Mesendoderm (in vitro differentiated cells): ENCODE data around the gene TSPEAR.

Experiments
- DNase-seq: peaks from one replicate; pipeline ENCODE4 v3.0.0; 2013
- H2AK5ac ChIP-seq: 2 replicates; pipeline ENCODE4 v1.6.1; 2013; ENCODE audit warnings: low read length, inconsistent platforms
- H2BK120ac ChIP-seq: 2 replicates; pipeline ENCODE4 v1.6.1; 2013; ENCODE audit warnings: low read depth, mild to moderate bottlenecking, low read length, moderate library complexity, mixed read lengths
- H2BK15ac ChIP-seq: replicated peaks from 2 replicates; pipeline ENCODE4 v1.6.1; 2013; ENCODE audit warnings: low read depth, mild to moderate bottlenecking, moderate library complexity
- H2BK5ac ChIP-seq: 2 replicates; pipeline ENCODE4 v1.6.1; 2013; ENCODE audit warnings: low read length, inconsistent platforms
- H3K18ac ChIP-seq: 2 replicates; pipeline ENCODE4 v1.6.1; 2013; ENCODE audit warnings: mild to moderate bottlenecking, low read length, mixed read lengths
- H3K23ac ChIP-seq: one replicate; pipeline ENCODE4 v1.6.1; 2013; ENCODE audit warnings: low read length
- H3K27ac ChIP-seq: 2 replicates; pipeline ENCODE4 v1.5.1; 2013; ENCODE audit warnings: low read depth, mild to moderate bottlenecking, inconsistent platforms, low read length, moderate library complexity
- H3K27me3 ChIP-seq: 2 replicates; pipeline ENCODE4 v1.6.1; 2013; ENCODE audit warnings: low read length, control low read depth, mild to moderate bottlenecking, inconsistent platforms; ENCODE audit not compliant: insufficient read depth, poor library complexity
- H3K36me3 ChIP-seq: 2 replicates; pipeline ENCODE4 v1.6.1; 2013; ENCODE audit warnings: low read length, inconsistent platforms; ENCODE audit not compliant: control insufficient read depth, insufficient read depth
- H3K4ac ChIP-seq: one replicate; pipeline ENCODE4 v1.6.1; 2013; ENCODE audit warnings: low read depth, mild to moderate bottlenecking, low read length, moderate library complexity
- H3K4me1 ChIP-seq: 2 replicates; pipeline ENCODE4 v1.6.1; 2013; ENCODE audit warnings: low read depth, low read length, inconsistent platforms; ENCODE audit not compliant: control insufficient read depth
- H3K4me2 ChIP-seq: 2 replicates; pipeline ENCODE4 v1.6.1; 2013; ENCODE audit warnings: low read length
- H3K4me3 ChIP-seq: 2 replicates; pipeline ENCODE4 v1.5.1; 2013; ENCODE audit warnings: mild to moderate bottlenecking, low read length
- H3K56ac ChIP-seq: one replicate; pipeline ENCODE4 v1.6.1; 2013; ENCODE audit warnings: low read length
- H3K79me1 ChIP-seq: 2 replicates; pipeline ENCODE4 v1.6.1; 2013; ENCODE audit warnings: low read length, inconsistent platforms
- H3K79me2 ChIP-seq: 2 replicates; pipeline ENCODE4 v1.6.1; 2013; ENCODE audit warnings: mild to moderate bottlenecking, low read length; ENCODE audit not compliant: control insufficient read depth, insufficient read depth
- H3K9ac ChIP-seq: 2 replicates; pipeline ENCODE4 v1.6.1; 2013; ENCODE audit warnings: low read length, inconsistent platforms
- H4K5ac ChIP-seq: one replicate; pipeline ENCODE4 v1.6.1; 2013; ENCODE audit warnings: low read length
- H4K8ac ChIP-seq: one replicate; pipeline ENCODE4 v1.6.1; 2013; ENCODE audit warnings: low read depth, mild to moderate bottlenecking, control low read depth, low read length, moderate library complexity
- WGBS: extraction: QIAGEN DNeasy Blood & Tissue Kit; methylation state at CpG from one replicate; pipeline ENCODE4 v1.1.7; 2013; ENCODE audit warnings: low lambda C conversion rate, missing lambda C conversion rate; ENCODE audit not compliant: insufficient coverage; ENCODE audit errors: extremely low coverage; 5-methylcytosine and 5-hydroxymethylcytosine counted together

Gene TSPEAR

GRCh38 chr21:44466996-44467858 is 244.1 kb downstream of the TSPEAR start:
- no peak overlapping the region for H3K4me2 ChIP-seq

GRCh38 chr21:44466351-44466954 is 244.9 kb downstream of the TSPEAR start:
- no peak overlapping the region for H3K56ac ChIP-seq
- no peak overlapping the region for H4K5ac ChIP-seq
- no peaks in the 10 kb centered on the region for H3K4me1 ChIP-seq
- no peak overlapping the region for H3K9ac ChIP-seq
- H3K27ac ChIP-seq = no peak overlapping the region
- H3K4me2 ChIP-seq = no peak overlapping the region
- H3K36me3 ChIP-seq = no peaks in the 10 kb centered on the region
- H3K4me3 ChIP-seq = no peak overlapping the region
- H3K79me1 ChIP-seq = no peaks in the 10 kb centered on the region
- no peaks in the 10 kb centered on the region for H3K79me2 ChIP-seq
- no peak for DNase-seq
- H2BK15ac ChIP-seq = no peak overlapping the region
- H3K27me3 ChIP-seq = no peaks in the 10 kb centered on the region
- H2BK120ac ChIP-seq = no peak overlapping the region
- H2AK5ac ChIP-seq = no peak overlapping the region
- no peak overlapping the region for H3K23ac ChIP-seq
- H3K4ac ChIP-seq = no peak overlapping the region
- no peak overlapping the region for H4K8ac ChIP-seq
- WGBS = no CpG with 5 or more reads among the region's 16 CpGs
- no peak overlapping the region for H2BK5ac ChIP-seq
- H3K18ac ChIP-seq = no peak overlapping the region

More at GRCh38 chr21:44466996-44467858, 244.1 kb downstream of the TSPEAR start:
- H2BK15ac ChIP-seq = no peak overlapping the region
- no peak for DNase-seq
- no CpG with 5 or more reads among the region's 36 CpGs for WGBS
- no peak overlapping the region for H3K4me3 ChIP-seq
- H3K4me1 ChIP-seq = no peaks in the 10 kb centered on the region
- H3K9ac ChIP-seq = no peak overlapping the region
- H2BK120ac ChIP-seq = no peak overlapping the region
- H3K18ac ChIP-seq = no peak overlapping the region
- no peak overlapping the region for H3K27ac ChIP-seq
- H3K56ac ChIP-seq = no peak overlapping the region
- no peaks in the 10 kb centered on the region for H3K79me2 ChIP-seq
- H3K36me3 ChIP-seq = no peaks in the 10 kb centered on the region
- H4K5ac ChIP-seq = no peak overlapping the region
- no peak overlapping the region for H4K8ac ChIP-seq
- H3K4ac ChIP-seq = no peak overlapping the region
- H3K27me3 ChIP-seq = no peaks in the 10 kb centered on the region
- H3K23ac ChIP-seq = no peak overlapping the region
- no peak overlapping the region for H2BK5ac ChIP-seq
- H3K79me1 ChIP-seq = no peaks in the 10 kb centered on the region
- no peak overlapping the region for H2AK5ac ChIP-seq

DNA sequence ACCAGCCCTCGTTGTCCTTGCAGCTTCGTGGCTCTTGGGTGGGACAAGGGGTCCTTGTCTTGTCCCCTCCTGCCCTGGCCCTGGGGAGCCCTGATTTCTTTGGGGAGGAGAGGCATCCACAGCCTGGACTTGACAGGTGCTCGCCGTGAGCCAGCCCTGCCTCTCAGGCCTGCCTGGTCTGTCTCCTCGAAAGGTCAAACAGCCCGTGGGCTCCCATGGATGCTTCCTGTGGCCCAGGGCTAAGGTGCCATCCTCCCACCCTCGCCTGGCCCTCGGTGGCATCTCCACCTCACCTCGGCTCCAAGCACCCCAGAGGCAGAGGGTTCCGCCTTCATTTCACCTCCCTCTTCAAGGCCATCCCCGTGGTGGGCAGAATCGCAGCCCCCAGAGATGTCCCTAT is 247.0 kb downstream of the TSPEAR start:
- no peaks in the 10 kb centered on the region for H3K79me1 ChIP-seq
- H4K5ac ChIP-seq = no peak overlapping the region
- no peak overlapping the region for H3K56ac ChIP-seq
- peak overlapping the region; percentile 11 for H3K23ac ChIP-seq
- no peaks in the 10 kb centered on the region for H3K4me1 ChIP-seq
- H3K4me3 ChIP-seq = no peak overlapping the region
- no peak overlapping the region for H3K18ac ChIP-seq
- H2BK5ac ChIP-seq = no peak overlapping the region
- DNase-seq = no peak
- H3K4ac ChIP-seq = no peak overlapping the region
- H3K27ac ChIP-seq = no peak overlapping the region
- no peak overlapping the region for H4K8ac ChIP-seq
- no peak overlapping the region for H2BK15ac ChIP-seq
- H3K79me2 ChIP-seq = no peaks in the 10 kb centered on the region
- WGBS = no CpG with 5 or more reads among the region's 12 CpGs
- H3K27me3 ChIP-seq = no peaks in the 10 kb centered on the region
- no peaks in the 10 kb centered on the region for H3K36me3 ChIP-seq
- no peak overlapping the region for H3K9ac ChIP-seq
- H3K4me2 ChIP-seq = no peak overlapping the region
- no peak overlapping the region for H2AK5ac ChIP-seq
- H2BK120ac ChIP-seq = no peak overlapping the region

GRCh38 chr21:44463724-44464123 is 247.6 kb downstream of the TSPEAR start:
- Histone ChIP-seq H3K4me3 (no peak overlapping the region), H2BK5ac (no peak overlapping the region), H3K27me3 (no peaks in the 10 kb centered on the region), H4K5ac (no peak overlapping the region), H3K4me1 (no peaks in the 10 kb centered on the region), H3K56ac (no peak overlapping the region), H2BK120ac (no peak overlapping the region), H2AK5ac (no peak overlapping the region), H3K79me2 (no peaks in the 10 kb centered on the region), H3K4me2 (no peak overlapping the region), H3K79me1 (peaks cover 1% of the 10 kb centered on the region), H3K27ac (no peak overlapping the region), H2BK15ac (no peak overlapping the region), H3K9ac (no peak overlapping the region), H3K4ac (no peak overlapping the region), H3K18ac (no peak overlapping the region), H3K36me3 (no peaks in the 10 kb centered on the region), H3K23ac (peak overlapping the region; percentile 11), H4K8ac (no peak overlapping the region)
- WGBS = no CpG with 5 or more reads among the region's 30 CpGs
- DNase-seq = no peak

GRCh38 chr21:44462834-44463200 is 248.6 kb downstream of the TSPEAR start:
- no peak overlapping the region for H3K4me2 ChIP-seq
- H3K9ac ChIP-seq = no peak overlapping the region
- H3K4me1 ChIP-seq = no peaks in the 10 kb centered on the region
- no peak overlapping the region for H3K4me3 ChIP-seq
- no peak overlapping the region for H3K18ac ChIP-seq
- H2AK5ac ChIP-seq = no peak overlapping the region
- H4K5ac ChIP-seq = no peak overlapping the region
- H3K36me3 ChIP-seq = no peaks in the 10 kb centered on the region
- no peak overlapping the region for H3K23ac ChIP-seq
- peaks cover 2% of the 10 kb centered on the region for H3K79me1 ChIP-seq
- H3K27ac ChIP-seq = no peak overlapping the region
- H2BK15ac ChIP-seq = no peak overlapping the region
- H3K27me3 ChIP-seq = no peaks in the 10 kb centered on the region
- no peak overlapping the region for H3K4ac ChIP-seq
- DNase-seq = no peak
- no peak overlapping the region for H4K8ac ChIP-seq
- H3K56ac ChIP-seq = no peak overlapping the region
- H2BK120ac ChIP-seq = no peak overlapping the region
- H2BK5ac ChIP-seq = no peak overlapping the region
- WGBS = no CpG with 5 or more reads among the region's 11 CpGs
- no peaks in the 10 kb centered on the region for H3K79me2 ChIP-seq
